AG09309 (cell line): Measurements from ENCODE around the gene TELO2.

Experiments used
- DNase-seq: peaks from one replicate; pipeline ENCODE4 v3.0.0-alpha.2; 2010; ENCODE audit warnings: low read depth
- H3K4me3 ChIP-seq: 2 replicates; pipeline ENCODE4 v1.5.1; 2011; ENCODE audit warnings: mild to moderate bottlenecking, low read depth, low read length, moderate library complexity; ENCODE audit not compliant: control insufficient read depth
- TF ChIP-seq, protein P1 (sequence below): IDR thresholded peaks from 2 replicates; pipeline ENCODE4 v1.5.1; 2011; ENCODE audit warnings: mild to moderate bottlenecking, low read depth, low read length, inconsistent platforms; ENCODE audit not compliant: insufficient read depth, control insufficient read depth; ENCODE audit errors: missing control alignments

Gene TELO2

DNA sequence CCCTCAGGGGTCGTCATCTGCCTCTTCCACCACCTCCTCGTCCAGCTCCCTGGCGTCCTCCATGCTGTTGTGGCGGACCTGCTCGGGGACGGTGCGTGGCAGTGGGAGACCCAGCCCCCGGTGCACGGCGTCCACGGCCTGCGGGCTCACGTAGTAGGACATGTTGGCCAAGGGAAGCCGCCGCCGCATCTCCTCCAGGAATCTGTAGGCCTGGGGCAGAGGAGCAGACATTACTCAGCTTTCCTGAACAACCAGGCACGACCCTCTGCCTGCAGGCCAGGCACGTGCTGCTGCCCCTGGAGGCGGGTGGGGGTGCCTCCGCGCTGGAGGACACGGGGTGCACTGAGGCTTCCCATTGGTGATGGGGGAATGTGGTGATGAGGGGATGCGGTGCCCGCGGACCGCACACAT lies 17.8 kb downstream of the TELO2 start:
- H3K4me3 ChIP-seq, result no peak overlapping the region
- TF ChIP-seq, protein P1, sequence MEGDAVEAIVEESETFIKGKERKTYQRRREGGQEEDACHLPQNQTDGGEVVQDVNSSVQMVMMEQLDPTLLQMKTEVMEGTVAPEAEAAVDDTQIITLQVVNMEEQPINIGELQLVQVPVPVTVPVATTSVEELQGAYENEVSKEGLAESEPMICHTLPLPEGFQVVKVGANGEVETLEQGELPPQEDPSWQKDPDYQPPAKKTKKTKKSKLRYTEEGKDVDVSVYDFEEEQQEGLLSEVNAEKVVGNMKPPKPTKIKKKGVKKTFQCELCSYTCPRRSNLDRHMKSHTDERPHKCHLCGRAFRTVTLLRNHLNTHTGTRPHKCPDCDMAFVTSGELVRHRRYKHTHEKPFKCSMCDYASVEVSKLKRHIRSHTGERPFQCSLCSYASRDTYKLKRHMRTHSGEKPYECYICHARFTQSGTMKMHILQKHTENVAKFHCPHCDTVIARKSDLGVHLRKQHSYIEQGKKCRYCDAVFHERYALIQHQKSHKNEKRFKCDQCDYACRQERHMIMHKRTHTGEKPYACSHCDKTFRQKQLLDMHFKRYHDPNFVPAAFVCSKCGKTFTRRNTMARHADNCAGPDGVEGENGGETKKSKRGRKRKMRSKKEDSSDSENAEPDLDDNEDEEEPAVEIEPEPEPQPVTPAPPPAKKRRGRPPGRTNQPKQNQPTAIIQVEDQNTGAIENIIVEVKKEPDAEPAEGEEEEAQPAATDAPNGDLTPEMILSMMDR, result no peak
- DNase-seq, result no peak

DNA sequence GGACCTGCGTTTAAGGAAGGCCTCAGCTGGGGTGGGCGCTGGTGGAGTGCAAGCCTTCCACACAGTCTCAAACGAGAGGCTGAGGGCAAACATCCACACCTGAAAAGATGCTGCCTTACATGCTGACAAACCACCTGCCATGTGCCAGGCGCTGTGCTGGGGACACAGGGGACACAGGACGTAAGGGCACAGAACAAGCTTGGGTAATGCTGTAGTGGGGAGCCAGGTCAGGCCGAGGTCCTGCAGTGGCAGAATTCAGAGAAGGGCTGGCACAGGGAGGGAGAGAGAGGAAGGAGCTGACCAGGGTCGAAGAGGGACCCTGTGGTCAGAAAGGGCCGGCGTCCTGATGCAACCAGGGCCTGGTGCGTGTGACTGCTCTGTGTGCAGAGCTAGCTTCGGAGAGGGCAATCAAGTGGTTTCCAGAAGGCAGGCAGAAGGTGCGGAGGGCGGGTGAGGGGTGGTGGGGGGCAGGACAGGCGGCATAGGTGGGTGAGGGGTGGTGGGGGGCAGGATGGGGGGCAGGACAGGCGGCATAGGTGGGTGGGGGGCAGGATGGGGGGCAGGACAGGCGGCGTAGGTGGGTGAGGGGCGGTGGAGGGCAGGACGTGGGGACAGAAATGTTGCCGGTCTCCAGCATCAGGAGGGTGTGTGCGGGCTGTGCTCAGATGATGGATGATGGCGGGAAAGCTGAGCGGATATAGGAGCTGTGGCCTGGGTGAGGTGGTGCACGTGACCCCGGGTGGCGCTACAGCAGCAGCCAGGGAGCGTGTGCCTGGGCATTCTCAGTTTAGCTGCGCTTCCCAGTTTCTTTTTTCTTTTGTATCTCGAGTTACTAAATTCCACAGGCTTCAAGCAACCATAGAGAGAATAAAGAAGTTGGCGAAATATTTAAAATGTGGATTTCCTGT lies 18.8 kb downstream of the TELO2 start:
- TF ChIP-seq, protein P1, result no peak
- DNase-seq, result no peak
- H3K4me3 ChIP-seq, result no peak overlapping the region

DNA sequence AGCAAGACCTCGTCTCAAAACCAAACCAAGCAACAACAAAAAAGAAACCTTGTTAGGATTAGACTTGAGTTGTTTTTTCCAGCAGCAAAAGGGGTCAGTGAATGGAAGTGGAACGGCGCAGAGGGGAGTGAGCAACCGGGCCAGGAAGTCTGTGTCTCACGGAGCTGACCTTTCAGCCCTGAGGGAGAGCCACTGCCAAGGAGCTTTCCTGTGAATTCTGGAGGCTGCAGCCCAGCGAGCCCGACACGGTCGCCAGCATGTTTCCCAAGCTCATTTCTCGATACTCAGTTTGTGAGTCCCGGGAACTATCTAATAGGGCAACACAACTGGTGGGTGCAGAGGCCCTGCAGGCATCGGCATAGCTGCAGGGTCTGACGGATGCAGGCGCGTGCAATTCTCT lies 19.6 kb downstream of the TELO2 start:
- H3K4me3 ChIP-seq, result no peak overlapping the region
- no peak for DNase-seq
- TF ChIP-seq, protein P1, result no peak

DNA sequence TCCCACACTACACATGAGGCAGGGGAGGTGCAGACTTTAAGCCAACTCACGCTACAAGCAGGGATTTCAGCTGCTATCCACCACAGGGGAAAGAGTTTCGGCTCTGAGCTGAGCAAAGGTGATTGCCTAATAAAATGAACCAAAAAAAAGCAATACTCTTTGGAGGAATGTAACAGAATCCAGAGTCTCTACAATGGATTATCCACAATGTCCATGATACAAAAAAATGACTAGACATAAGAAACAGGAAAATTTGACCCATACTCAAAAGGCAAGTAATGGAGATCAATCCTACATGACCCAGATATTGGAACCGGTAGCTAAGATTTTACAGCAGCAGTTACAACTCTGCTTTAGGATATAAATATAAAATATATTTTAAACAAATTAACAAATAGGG lies 21.3 kb downstream of the TELO2 start:
- no peak for DNase-seq
- TF ChIP-seq, protein P1, result no peak
- no peak overlapping the region for H3K4me3 ChIP-seq

DNA sequence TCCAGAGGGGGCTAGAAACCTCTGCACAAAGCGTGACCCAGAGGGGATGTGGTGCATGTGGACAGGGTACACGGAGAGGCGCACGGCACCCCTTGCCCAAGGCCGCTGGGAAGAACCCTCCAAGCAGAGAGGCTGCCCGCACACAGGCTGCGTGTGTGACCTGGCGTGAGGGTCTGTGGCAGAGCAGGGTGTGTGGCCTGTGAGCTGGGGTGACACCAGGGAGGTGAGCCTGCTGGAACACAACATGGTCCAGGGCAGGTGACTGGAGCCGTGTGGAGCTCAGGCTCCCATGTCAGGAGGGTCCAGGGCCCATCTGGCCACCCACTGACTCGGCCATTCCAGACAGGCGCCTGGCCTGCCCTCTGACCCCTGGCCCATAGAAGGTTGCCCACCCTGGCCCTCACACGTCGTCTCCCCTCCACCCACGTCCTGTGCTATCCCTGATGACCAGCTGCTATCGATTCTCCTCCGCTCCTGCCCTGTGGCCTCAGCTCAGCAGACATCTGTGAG lies 25.5 kb downstream of the TELO2 start:
- no peak overlapping the region for H3K4me3 ChIP-seq
- TF ChIP-seq, protein P1, result no peak
- no peak for DNase-seq

DNA sequence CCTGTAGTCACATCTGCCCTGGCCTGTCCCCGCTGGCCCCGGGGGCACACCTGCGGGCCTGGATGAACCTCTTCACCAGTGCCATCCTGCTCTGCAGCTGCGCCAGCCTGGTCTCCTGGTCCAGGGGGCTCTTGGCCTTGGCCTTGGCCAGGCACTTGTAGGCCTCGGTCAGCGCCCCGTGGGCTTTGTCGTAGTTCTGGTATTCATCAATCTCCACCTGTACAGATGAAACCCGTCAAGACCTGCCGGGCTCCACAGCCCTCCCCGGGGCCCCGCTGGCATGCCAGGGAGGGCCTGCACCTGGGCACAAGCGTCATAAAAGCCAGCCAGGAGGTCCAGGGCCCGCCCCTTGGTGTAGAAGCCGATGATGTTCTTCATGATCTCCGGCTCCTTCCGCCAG lies 26.7 kb downstream of the TELO2 start:
- H3K4me3 ChIP-seq, result no peak overlapping the region
- no peak for DNase-seq
- TF ChIP-seq, protein P1, result no peak

DNA sequence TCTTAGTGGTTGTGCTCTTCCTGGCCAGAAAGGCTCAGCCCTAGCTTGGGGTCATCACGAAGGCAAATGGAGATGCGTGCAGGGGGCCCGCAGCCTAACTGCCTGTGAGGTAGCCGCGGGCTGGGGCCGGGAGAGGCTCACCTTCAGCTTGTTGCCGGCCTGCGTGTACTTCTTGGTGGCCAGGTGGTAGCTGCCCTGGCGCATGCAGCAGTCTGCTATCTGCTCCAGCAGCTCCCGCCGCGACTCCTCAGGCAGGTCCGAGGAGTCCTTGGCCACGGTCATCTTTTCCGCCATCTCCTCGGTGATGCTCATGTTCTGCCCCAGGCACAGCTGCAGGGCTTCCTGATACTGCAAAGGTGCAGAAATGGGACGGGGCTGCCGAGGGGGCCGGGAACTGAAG lies 27.3 kb downstream of the TELO2 start:
- TF ChIP-seq, protein P1, result no peak
- no peak overlapping the region for H3K4me3 ChIP-seq
- no peak for DNase-seq
